GM19463 (cell line): ENCODE measurements around the gene PCDHB15.
"Not testable (repeated sequence)": the region's sequence is repeated elsewhere in the genome, so short reads cannot be mapped to it uniquely, and the experiment has no call there.

ENCODE experiments used
- ATAC-seq: cut with Tn5 transposase; IDR thresholded peaks from one replicate; pipeline ENCODE4 v1.9.1; 2021; ENCODE audit warnings: mild to moderate bottlenecking, moderate library complexity; ENCODE audit not compliant: unreplicated experiment

Gene PCDHB15

DNA sequence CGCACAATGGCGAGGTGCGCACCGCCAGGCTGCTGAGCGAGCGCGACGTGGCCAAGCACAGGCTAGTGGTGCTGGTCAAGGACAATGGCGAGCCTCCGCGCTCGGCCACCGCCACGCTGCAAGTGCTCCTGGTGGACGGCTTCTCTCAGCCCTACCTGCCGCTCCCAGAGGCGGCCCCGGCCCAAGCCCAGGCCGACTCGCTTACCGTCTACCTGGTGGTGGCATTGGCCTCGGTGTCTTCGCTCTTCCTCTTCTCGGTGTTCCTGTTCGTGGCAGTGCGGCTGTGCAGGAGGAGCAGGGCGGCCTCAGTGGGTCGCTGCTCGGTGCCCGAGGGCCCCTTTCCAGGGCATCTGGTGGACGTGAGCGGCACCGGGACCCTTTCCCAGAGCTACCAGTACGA is 2.2 kb downstream of the PCDHB15 start:
- not testable (repeated sequence) for ATAC-seq

DNA sequence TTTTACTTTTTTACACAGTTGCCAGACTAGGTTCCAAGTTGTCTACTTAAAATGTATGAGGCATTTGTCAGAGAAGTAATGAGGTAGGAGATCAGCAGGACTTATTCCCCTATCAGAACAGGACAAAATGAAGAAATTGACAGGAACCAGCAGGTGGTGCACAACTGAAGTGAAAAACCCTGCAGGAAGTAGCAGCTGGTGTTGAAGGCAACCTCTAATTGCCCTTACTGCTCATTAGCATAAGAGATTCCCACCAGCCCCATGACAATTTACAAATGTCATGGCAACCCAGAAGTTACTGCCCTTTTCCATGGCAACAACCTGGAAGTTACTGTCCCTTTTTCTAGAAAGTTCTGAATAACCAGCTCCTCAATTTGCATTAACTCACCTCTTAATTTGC is 5.4 kb downstream of the PCDHB15 start:
- ATAC-seq: no peak

GRCh38 chr5:141258464-141258863 is 13.3 kb downstream of the PCDHB15 start:
- no peak for ATAC-seq

DNA sequence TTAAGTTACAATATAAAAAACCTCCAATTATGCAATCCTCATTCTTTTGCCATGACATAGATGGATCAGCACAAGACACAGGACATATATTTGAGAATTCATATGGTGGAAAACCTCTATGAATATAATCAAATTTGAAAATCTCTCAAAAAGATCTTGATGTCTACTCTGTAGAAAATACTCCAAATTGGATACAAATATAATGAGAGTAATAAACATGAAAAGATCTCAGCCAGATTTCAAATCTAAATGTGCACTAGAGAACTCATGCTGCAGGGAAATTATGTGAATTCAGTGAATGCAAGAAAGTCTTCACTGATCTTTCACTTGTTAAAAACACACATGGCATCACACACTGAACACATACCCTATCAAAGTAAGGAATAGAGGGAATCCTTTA is 13.8 kb downstream of the PCDHB15 start:
- ATAC-seq: no peak

DNA sequence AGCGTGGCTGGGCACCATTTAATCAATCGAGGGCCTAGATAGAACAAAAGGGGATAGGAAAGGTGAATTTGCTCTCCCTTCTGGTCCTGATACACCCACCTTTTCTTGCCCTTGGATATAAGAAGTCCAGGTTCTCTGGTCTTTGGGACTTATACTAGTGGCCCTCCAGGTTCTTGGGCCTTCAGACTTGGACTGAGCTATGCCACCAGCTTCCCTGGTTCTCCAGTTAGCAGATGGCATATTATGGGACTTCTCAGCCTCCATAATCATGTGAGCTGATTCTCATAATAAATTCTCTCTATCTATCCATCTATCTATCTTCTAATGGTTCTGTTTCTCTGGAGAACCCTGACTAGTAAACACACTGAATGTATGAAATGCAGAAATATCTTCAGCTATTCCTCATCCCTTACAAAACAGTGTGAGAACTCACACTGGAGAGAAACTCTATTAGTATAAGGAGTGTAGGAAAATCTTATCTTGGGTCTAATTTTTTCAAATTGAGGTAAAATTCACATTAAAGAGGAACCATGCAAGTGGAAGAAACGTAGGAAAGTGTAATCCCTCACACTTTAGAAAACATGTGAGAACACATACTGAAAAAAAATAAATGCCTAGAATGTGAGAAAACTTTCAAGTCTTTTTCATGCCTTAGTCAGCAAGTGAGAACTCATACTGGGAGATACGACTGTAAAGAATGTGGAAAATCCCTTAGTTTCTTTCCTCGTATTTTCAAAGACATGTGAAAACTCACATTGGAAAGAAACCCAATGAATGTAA is 15.5 kb downstream of the PCDHB15 start:
- no peak for ATAC-seq

GRCh38 chr5:141261238-141261546 is 16.0 kb downstream of the PCDHB15 start:
- no peak for ATAC-seq

DNA sequence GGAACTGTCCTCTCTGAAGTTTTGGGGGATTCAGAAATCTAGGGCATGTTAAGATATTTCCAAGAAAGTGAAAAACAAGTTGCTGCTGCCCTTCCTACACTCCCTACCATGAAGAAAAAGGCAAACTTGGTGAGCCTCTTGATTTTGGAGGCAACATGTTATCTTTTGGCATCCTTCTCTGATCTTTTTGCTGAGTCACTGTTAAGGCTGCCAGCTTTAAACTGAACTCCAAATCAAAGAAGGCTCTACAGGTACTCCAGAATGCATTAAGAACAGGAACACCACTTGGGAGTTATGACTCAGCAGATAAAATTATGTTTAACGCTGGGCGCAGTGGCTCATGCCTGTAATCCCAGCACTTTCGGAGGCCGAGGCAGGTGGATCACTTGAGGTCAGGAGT is 24.0 kb downstream of the PCDHB15 start:
- no peak for ATAC-seq

DNA sequence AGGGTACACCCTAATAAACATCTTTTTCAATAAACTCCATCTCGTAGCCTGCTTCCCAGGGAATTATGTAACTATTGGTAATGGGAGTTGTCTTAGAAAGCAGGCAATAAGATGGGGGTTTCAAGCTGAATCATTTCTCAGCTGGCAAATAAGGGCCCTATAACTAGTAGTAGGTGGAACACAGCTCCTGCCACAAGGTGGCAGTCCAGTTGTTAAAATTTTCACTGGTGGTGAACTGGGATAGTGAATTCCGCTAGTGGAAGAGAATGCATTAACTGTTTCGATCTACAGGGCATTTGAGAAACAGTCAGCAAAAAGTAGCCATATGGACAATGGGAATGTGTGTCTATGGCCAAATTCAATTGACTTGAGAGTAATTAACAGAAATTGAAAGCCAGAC is 27.7 kb downstream of the PCDHB15 start:
- no peak for ATAC-seq

DNA sequence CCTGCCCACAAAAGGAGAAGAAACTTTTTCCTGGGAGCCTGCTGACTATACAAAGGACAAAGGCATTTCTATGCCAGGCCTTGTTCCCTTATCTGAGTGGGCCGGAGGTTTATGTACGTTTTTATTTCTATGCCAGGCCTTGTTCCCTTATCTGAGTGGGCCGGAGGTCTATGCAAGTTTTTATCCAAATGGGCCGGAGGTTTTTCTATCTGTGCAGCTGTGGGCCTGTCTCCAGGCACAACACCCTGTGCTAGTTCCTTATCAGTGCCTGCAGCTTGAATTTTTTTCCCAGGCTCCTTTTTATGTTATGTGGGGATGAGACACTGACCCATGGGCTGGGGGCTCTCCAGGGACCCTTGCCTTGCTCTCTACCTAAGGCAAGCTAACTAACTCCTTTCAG is 53.2 kb downstream of the PCDHB15 start:
- ATAC-seq: no peak
